ENCODE data around the gene KIF9.
A peak's percentile ranks its signal among the peaks of the same experiment; 100 is the strongest.

DNA sequence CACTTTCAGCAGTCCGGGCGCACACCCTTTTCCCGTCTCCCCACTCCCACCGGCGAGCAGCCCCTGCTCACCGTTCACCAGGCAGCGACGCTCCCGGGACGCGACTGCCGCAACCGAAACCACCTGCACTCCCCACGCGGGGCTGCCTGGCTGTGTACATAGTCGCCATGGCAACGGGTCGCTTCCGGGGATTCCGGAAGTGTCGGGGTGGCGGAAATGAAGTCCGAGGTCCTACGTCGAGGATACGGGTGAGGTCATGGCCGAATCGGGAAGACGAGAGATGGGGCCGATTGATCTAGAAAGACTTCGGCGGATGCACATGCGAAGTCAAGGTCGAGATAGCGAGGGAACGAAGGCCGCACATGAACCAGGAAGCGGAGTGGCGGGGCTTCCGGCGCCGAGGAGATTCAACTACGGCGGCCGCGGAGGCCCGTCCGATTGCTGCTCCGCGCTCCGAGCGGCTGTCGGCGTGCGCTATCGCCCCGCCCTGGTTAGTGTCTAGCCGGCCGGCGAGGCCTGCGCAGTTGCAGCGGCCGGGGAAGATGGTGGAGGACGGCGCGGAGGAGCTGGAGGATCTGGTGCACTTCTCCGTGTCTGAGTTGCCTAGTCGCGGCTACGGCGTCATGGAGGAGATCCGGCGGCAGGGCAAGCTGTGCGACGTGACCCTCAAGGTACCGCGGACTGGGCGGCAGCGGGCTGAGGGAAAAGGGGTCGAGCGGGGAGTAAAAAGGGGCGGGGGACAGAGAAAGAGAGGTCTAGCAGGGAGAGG is at the start of gene KIF9, which contains the start of gene KLHL18:
- TF ChIP-seq, protein P1, sequence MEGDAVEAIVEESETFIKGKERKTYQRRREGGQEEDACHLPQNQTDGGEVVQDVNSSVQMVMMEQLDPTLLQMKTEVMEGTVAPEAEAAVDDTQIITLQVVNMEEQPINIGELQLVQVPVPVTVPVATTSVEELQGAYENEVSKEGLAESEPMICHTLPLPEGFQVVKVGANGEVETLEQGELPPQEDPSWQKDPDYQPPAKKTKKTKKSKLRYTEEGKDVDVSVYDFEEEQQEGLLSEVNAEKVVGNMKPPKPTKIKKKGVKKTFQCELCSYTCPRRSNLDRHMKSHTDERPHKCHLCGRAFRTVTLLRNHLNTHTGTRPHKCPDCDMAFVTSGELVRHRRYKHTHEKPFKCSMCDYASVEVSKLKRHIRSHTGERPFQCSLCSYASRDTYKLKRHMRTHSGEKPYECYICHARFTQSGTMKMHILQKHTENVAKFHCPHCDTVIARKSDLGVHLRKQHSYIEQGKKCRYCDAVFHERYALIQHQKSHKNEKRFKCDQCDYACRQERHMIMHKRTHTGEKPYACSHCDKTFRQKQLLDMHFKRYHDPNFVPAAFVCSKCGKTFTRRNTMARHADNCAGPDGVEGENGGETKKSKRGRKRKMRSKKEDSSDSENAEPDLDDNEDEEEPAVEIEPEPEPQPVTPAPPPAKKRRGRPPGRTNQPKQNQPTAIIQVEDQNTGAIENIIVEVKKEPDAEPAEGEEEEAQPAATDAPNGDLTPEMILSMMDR (IDR thresholded peaks at IDR 0.05), result peak in 1 of 3 experiments; percentile 8
- TF ChIP-seq POLR2A (IDR thresholded peaks at IDR 0.05) (no peak), POLR2AphosphoS5 (IDR thresholded peaks at IDR 0.05; ENCODE audit: insufficient read depth in 1 of 2, low read depth in 1 of 2) (peak; percentile 94 to 98)

Measured in vagina (tissue), 2 donors.